H1 (cell line): ENCODE measurements around the gene KRT6C. TPM values are rescaled to one million over a fixed set of nuclear protein-coding genes. Genes with fewer than 3 reads are reported as not detected.

Experiments used
- CTCF ChIA-PET: fragments of 300-600 bp; sonication (Branson Sonifier 250); formaldehyde crosslinking; loops from one replicate; lab custom pipeline; 2021; ENCODE audit not compliant: partially characterized antibody; lab: Charles Lee
- POLR2A ChIA-PET: fragments of 300-600 bp; sonication (Branson Sonifier 250); formaldehyde crosslinking; loops from one replicate; lab custom pipeline; 2021; ENCODE audit warnings: inconsistent platforms; ENCODE audit not compliant: partially characterized antibody; lab: Charles Lee
- DNase-seq, 2 experiments: peaks; one replicate each; pipeline versions ENCODE4 v3.0.0 to v3.0.0-alpha.2; 2010 to 2022; ENCODE audit warnings: low spot score in 2 of 2, low read depth in 1 of 2, mixed read lengths in 1 of 2
- FAIRE-seq: peaks from 2 replicates; lab custom pipeline; 2011; peaks lifted over from hg19 to GRCh38; lab: Jason Lieb, UNC
- H2AFZ ChIP-seq: 2 replicates; pipeline ENCODE4 v1.8.1; 2012; ENCODE audit warnings: low read length, inconsistent platforms
- H2AK5ac ChIP-seq: 2 replicates; pipeline ENCODE4 v1.6.1; 2013; ENCODE audit warnings: low read depth, low read length
- H2BK120ac ChIP-seq: replicated peaks from 2 replicates; pipeline ENCODE3; 2013; ENCODE audit warnings: low read depth, low read length, inconsistent platforms
- H2BK12ac ChIP-seq: 2 replicates; pipeline ENCODE4 v1.6.1; 2013; ENCODE audit warnings: low read depth, low read length
- H2BK15ac ChIP-seq: 2 replicates; pipeline ENCODE4 v1.6.1; 2013; ENCODE audit warnings: low read length
- H2BK20ac ChIP-seq: 2 replicates; pipeline ENCODE4 v1.6.1; 2013; ENCODE audit warnings: low read length
- H2BK5ac ChIP-seq: 2 replicates; pipeline ENCODE4 v1.6.1; 2013; ENCODE audit warnings: low read depth, low read length
- H3K14ac ChIP-seq: 2 replicates; pipeline ENCODE4 v1.6.1; 2013; ENCODE audit warnings: inconsistent platforms; ENCODE audit not compliant: insufficient read length
- H3K18ac ChIP-seq: 2 replicates; pipeline ENCODE4 v1.6.1; 2013; ENCODE audit warnings: low read length; ENCODE audit errors: extremely low read depth
- H3K23ac ChIP-seq: 2 replicates; pipeline ENCODE4 v1.6.1; 2013; ENCODE audit warnings: inconsistent platforms; ENCODE audit not compliant: insufficient read length
- H3K23me2 ChIP-seq: 2 replicates; pipeline ENCODE4 v1.6.1; 2013; ENCODE audit warnings: low read depth, low read length
- H3K27ac ChIP-seq: 2 replicates; pipeline ENCODE4 v1.6.1; 2011; ENCODE audit warnings: low read depth, low read length, inconsistent platforms
- H3K27me3 ChIP-seq, 4 experiments: replicated peaks in 1 of 4; 1 replicate in 1 of 4; 2 replicates in 3 of 4; pipeline versions ENCODE4 v1.6.1 to v1.8.1; 2011 to 2013; ENCODE audit warnings: low read length in 3 of 4, mild to moderate bottlenecking in 3 of 4, inconsistent platforms in 2 of 4, mixed read lengths in 2 of 4, moderate library complexity in 1 of 4; ENCODE audit not compliant: control insufficient read depth in 3 of 4, insufficient read depth in 3 of 4; ENCODE audit errors: extremely low read depth in 1 of 4
- H3K36me3 ChIP-seq, 4 experiments: 2 replicates each; pipeline versions ENCODE4 v1.6.1 to v1.8.1; 2011 to 2013; ENCODE audit warnings: mild to moderate bottlenecking in 4 of 4, low read length in 3 of 4, moderate library complexity in 2 of 4, control low read depth in 1 of 4, inconsistent platforms in 1 of 4; ENCODE audit not compliant: insufficient read depth in 4 of 4, control insufficient read depth in 2 of 4
- H3K4ac ChIP-seq: replicated peaks from 2 replicates; pipeline ENCODE3; 2013; ENCODE audit warnings: low read length, low read depth, mixed read lengths, inconsistent platforms; ENCODE audit not compliant: insufficient read length
- H3K4me1 ChIP-seq, 4 experiments: replicated peaks in 1 of 4; 1 replicate in 1 of 4; 2 replicates in 3 of 4; pipeline versions ENCODE4 v1.6.1 to v1.8.1; 2011 to 2013; ENCODE audit warnings: low read length in 3 of 4, inconsistent platforms in 2 of 4, mixed read lengths in 1 of 4; ENCODE audit not compliant: insufficient read depth in 4 of 4, control insufficient read depth in 3 of 4
- H3K4me2 ChIP-seq, 2 experiments: 2 replicates each; pipeline versions ENCODE4 v1.6.1 to v1.8.1; 2011 to 2013; ENCODE audit warnings: low read depth in 2 of 2, low read length in 2 of 2, control low read depth in 1 of 2, inconsistent platforms in 1 of 2, mild to moderate bottlenecking in 1 of 2; ENCODE audit not compliant: insufficient read depth in 1 of 2
- H3K4me3 ChIP-seq, 4 experiments: fragments of 200-600, 300-600 bp in 1 of 4; sonication (generic), shearing (Covaris generic), sonication (Bioruptor Twin) in 1 of 4; 2 replicates each; pipeline versions ENCODE4 v1.5.1 to v1.8.1; 2011 to 2016; ENCODE audit warnings: low read length in 4 of 4, low read depth in 3 of 4, control low read depth in 2 of 4, inconsistent platforms in 2 of 4, mild to moderate bottlenecking in 2 of 4, mixed read lengths in 1 of 4, moderate library complexity in 1 of 4; ENCODE audit not compliant: insufficient read depth in 2 of 4; ENCODE audit errors: extremely low read depth in 1 of 4
- H3K56ac ChIP-seq: replicated peaks from 2 replicates; pipeline ENCODE3; 2013; ENCODE audit warnings: low read depth, mild to moderate bottlenecking, mixed read lengths, low read length, inconsistent platforms; ENCODE audit not compliant: insufficient read length
- H3K79me1 ChIP-seq: 2 replicates; pipeline ENCODE4 v1.6.1; 2013; ENCODE audit warnings: low read depth, low read length, control low read depth
- H3K79me2 ChIP-seq, 2 experiments: 2 replicates each; pipeline versions ENCODE4 v1.6.1 to v1.8.1; 2012 to 2013; ENCODE audit warnings: low read length in 2 of 2, mild to moderate bottlenecking in 2 of 2, inconsistent platforms in 1 of 2; ENCODE audit not compliant: insufficient read depth in 2 of 2, control insufficient read depth in 1 of 2
- H3K9ac ChIP-seq, 4 experiments: replicated peaks in 1 of 4; 1 replicate in 1 of 4; 2 replicates in 3 of 4; pipeline versions ENCODE4 v1.6.1 to v1.8.1; 2011 to 2013; ENCODE audit warnings: low read depth in 3 of 4, low read length in 3 of 4, control low read depth in 2 of 4, mild to moderate bottlenecking in 2 of 4, moderate library complexity in 2 of 4, inconsistent platforms in 1 of 4; ENCODE audit errors: extremely low read depth in 1 of 4
- H3K9me3 ChIP-seq, 2 experiments: 2 replicates each; pipeline versions ENCODE4 v1.6.1 to v1.8.1; 2012 to 2013; ENCODE audit warnings: mild to moderate bottlenecking in 2 of 2, moderate library complexity in 2 of 2, control low read depth in 1 of 2, inconsistent platforms in 1 of 2, low read depth in 1 of 2, low read length in 1 of 2, mixed read lengths in 1 of 2; ENCODE audit not compliant: insufficient read depth in 2 of 2
- H4K20me1 ChIP-seq, 2 experiments: replicated peaks in 1 of 2; 2 replicates each; pipeline versions ENCODE3 to v1.8.1; 2011 to 2013; ENCODE audit warnings: inconsistent platforms in 2 of 2, low read length in 2 of 2, mild to moderate bottlenecking in 1 of 2; ENCODE audit not compliant: insufficient read depth in 2 of 2, control insufficient read depth in 1 of 2
- H4K5ac ChIP-seq: 2 replicates; pipeline ENCODE4 v1.6.1; 2013; ENCODE audit warnings: low read length, low read depth, mixed read lengths, inconsistent platforms; ENCODE audit not compliant: insufficient read length
- H4K8ac ChIP-seq: 2 replicates; pipeline ENCODE4 v1.8.0; 2013; ENCODE audit warnings: mild to moderate bottlenecking, moderate library complexity, low read length, inconsistent platforms; ENCODE audit not compliant: insufficient read depth; ENCODE audit errors: extremely low read depth
- H4K91ac ChIP-seq: replicated peaks from 2 replicates; pipeline ENCODE3; 2013; ENCODE audit warnings: low read length, mixed read lengths, inconsistent platforms; ENCODE audit not compliant: insufficient read length
- CEBPB ChIP-seq: IDR thresholded peaks from 2 replicates; pipeline ENCODE4 v1.6.1; 2012; ENCODE audit warnings: low read depth, low read length
- EP300 ChIP-seq, 2 experiments: IDR thresholded peaks; 1 replicate in 1 of 2; 2 replicates in 1 of 2; pipeline ENCODE4 v1.6.1; 2011 to 2012; ENCODE audit warnings: low read depth in 2 of 2, low read length in 2 of 2, mild to moderate bottlenecking in 2 of 2, borderline replicate concordance in 1 of 2, inconsistent platforms in 1 of 2, moderate library complexity in 1 of 2
- RNF2 ChIP-seq: fragments of 200-900, 300-1000 bp; sonication (generic); IDR thresholded peaks from 2 replicates; pipeline ENCODE4 v1.7.1; 2016; ENCODE audit warnings: borderline replicate concordance, low read depth, mild to moderate bottlenecking, antibody characterized with exemption, low read length; ENCODE audit not compliant: poor library complexity, severe bottlenecking; ENCODE audit errors: missing control alignments
- USF2 ChIP-seq: IDR thresholded peaks from 2 replicates; pipeline ENCODE4 v1.6.1; 2011; ENCODE audit warnings: low read length, improper control_type of control experiment
- WGBS, 2 experiments: shearing (Covaris generic) in 1 of 2; methylation state at CpG; one replicate each; pipeline versions ENCODE4 v1.1.6 to v1.1.7; 2013 to 2015; ENCODE audit warnings: low lambda C conversion rate in 2 of 2, mixed read lengths in 2 of 2, inconsistent platforms in 1 of 2, low coverage in 1 of 2, missing lambda C conversion rate in 1 of 2; ENCODE audit not compliant: insufficient replicate concordance in 2 of 2, insufficient coverage in 1 of 2, insufficient read length in 1 of 2; ENCODE audit errors: extremely low coverage in 1 of 2, missing lambda C conversion rate in 1 of 2; 5-methylcytosine and 5-hydroxymethylcytosine counted together
- polyA plus RNA-seq, 7 experiments: library from polyadenylated mRNA; depleted of rRNA in 3 of 7; stranded (reverse) in 5 of 7; unstranded in 2 of 7; fragments of >200 nt in 5 of 7; fragments of 200-250 nt in 2 of 7; gene quantifications; 1 replicate in 5 of 7; 2 replicates in 1 of 7; 4 replicates in 1 of 7; pipeline versions ENCODE4 v1.2.1 to v1.2.3, GENCODE V29; 2011 to 2013; ENCODE audit warnings: missing spikeins in 2 of 7, mixed read lengths in 2 of 7
- total RNA-seq: library from RNA; stranded (reverse); fragmentation: NEBNext Ultra II Directional; extraction: Animal tissue kit (Norgen Biotek cat#: 25700); gene quantifications from 2 replicates; pipeline ENCODE4 v1.2.1, GENCODE V29; 2021

The KRT6C gene
- total and polyA plus RNA-seq, 2 of the 8 experiments (the other 6 are each of a cell fraction or from before 2014, with no cell fraction given): not detected

GRCh38 chr12:52513736-52514135 is 40.1 kb upstream of the KRT6C start:
- H3K27me3 ChIP-seq: no peaks in the 10 kb centered on the region
- H4K5ac ChIP-seq: no peak overlapping the region
- no peak overlapping the region for H3K4me2 ChIP-seq
- H3K18ac ChIP-seq: no peak overlapping the region
- H3K14ac ChIP-seq: no peak overlapping the region
- H2BK15ac ChIP-seq: no peak overlapping the region
- DNase-seq (no peak), FAIRE-seq (no peak)
- no peak overlapping the region for H2BK20ac ChIP-seq
- ChIA-PET CTCF (interaction anchor here (0.5 to 1.4 kb wide), 6 partner anchors 10 to 367 kb away, joined by 3 to 4 read pairs (median 3); no protein-coding TSS in a partner anchor), POLR2A (no interaction called here)
- 84% methylated on average over 6 of the region's 6 CpGs; no CpG with 5 or more reads in 1 of the 2 experiments for WGBS, 2 experiments
- peaks cover 2 to 6% of the 10 kb centered on the region in 2 experiments; a peak in 2 of 4 replicates for H3K9me3 ChIP-seq
- H4K91ac ChIP-seq: no peak overlapping the region
- H3K9ac ChIP-seq: no peak overlapping the region
- no peak overlapping the region for H2AFZ ChIP-seq
- H3K36me3 ChIP-seq: no peaks in the 10 kb centered on the region
- no peak overlapping the region for H2BK5ac ChIP-seq
- no peak overlapping the region for H4K8ac ChIP-seq
- no peak overlapping the region for H3K4me3 ChIP-seq
- H2BK12ac ChIP-seq: no peak overlapping the region
- H3K79me2 ChIP-seq: no peaks in the 10 kb centered on the region
- H3K23ac ChIP-seq: no peak overlapping the region
- H3K23me2 ChIP-seq: no peaks in the 10 kb centered on the region; the same call in 1 of the 2 replicates
- H4K20me1 ChIP-seq: no peaks in the 10 kb centered on the region
- TF ChIP-seq RNF2 (no peak), CEBPB (no peak), EP300 (IDR thresholded peaks at IDR 0.05; ENCODE audit: borderline replicate concordance in 1 of 2, low read depth in 2 of 2, low read length in 2 of 2) (no peak), USF2 (no peak)
- no peak overlapping the region for H3K56ac ChIP-seq
- no peak overlapping the region for H2BK120ac ChIP-seq
- no peaks in the 10 kb centered on the region for H3K79me1 ChIP-seq
- H3K27ac ChIP-seq: no peak overlapping the region
- H3K4ac ChIP-seq: no peak overlapping the region
- no peak overlapping the region for H2AK5ac ChIP-seq
- no peaks in the 10 kb centered on the region for H3K4me1 ChIP-seq
